KG1 (cell line): ENCODE results near the gene PARD6B.
"Not testable (repeated sequence)": the region's sequence is repeated elsewhere in the genome, so short reads cannot be mapped to it uniquely, and the experiment has no call there.

ENCODE experiments used
- DNase-seq: peaks from one replicate; lab custom pipeline; 2025; lab: John Stamatoyannopoulos, UW

Gene PARD6B

DNA sequence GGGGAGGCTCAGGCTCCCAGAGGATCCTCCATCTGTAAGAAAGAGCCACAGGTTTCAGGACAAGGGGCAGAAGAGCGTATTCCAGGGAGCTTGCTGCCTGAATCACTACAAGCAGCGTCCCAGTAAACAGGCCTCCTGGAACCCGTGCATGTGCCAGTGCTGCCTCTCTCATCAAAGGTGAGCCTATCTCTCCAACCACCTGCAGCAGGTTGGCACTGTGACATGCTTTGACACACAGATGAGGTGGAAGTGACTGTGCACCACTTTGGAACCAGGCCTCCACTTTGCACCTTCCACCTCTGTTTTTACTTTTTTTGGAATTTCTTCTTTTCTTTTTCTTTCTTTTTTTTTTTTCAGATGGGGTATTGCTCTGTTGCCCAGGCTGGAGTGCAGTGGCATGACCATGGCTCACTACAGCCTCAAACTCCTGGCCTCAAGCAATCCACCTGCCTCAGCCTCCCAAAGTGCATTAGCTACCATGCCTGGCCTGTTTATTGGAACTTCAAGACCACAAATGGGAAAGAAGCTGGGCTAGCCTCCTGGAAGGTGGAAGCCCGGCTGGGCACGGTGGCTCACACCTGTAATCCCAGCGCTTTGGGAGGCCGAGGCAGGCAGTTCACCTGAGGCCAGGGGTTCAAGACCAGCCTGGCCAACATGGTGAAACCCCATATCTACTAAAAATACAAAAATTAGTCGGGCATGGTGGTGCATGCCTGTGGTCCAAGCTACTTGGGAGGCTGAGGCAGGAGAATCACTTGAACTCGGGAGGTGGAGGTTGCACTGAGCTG, 27.5 kb upstream of the PARD6B start:
- DNase-seq, result not testable (repeated sequence)

DNA sequence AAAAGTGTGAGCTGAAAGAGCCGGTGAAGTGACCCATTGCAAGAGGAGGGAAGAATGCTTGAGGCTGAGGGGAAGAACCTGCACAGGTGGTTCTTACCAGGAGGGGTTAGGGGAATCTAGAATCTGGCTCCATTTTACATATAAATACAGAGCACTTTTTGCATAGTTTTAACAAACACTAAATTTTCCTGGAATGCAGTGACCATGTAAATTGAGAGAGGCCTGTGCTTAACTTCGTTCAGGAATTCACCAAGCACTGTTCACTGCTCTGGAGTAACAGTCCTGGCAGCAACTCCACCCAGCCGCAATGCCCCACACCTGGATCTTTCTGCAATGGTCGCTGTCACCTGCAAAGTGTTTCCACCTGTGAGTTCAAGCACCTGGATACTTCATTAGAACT, 26.9 kb upstream of the PARD6B start:
- no peak for DNase-seq

DNA sequence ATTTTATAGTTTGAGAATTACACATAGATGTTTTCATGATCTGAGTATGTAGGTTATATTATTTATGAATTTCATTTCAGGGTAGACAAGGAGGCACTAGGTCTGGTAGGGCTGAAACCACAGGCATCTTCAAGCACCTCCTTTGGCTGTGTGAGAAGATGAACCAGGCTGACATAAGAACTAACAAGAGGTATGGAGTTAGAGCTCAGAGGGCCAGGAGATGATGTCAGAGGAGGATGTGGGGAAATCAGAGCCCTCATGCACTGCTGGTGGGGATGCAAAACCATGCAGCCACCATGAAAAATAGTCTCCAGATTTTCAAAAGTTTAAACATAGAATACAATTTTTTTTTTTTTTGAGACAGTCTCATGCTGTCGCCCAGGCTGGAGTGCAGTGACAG, 26.4 kb upstream of the PARD6B start:
- DNase-seq, result no peak

DNA sequence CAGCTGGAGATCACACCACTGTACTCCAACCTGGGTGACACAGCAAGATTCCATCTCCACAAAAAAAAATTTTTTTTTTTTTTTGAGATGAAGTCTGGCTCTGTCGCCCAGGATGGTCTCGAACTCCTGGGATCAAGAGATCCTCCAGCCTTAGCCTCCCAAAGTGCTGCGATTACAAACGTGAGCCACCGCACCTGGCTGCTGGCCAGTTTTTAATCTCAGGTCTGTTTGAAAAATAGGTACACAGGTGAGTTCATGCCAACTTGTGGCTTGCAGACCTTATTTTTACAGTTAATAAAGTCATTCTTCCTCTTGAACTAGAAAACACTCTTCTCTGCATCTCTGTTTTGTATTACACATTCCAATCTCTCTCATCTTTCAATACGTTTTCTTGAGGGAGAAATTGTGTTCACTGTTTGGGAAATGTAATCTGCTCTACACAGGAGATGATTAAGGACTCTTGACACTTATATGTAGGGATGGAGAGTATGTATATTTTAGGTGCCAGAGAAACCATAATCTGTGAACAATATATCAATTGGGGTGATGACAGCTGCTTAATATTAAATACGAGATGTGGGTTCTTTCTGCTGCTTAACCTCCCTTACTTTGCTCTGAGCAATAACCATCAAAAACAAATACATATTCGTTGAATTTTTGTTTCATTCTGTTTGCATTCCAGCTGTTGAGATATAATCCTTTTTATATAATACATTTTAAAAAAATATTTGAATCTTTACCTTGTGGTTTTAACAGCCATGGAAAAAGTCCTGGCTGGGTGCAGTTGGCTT, 22.3 kb upstream of the PARD6B start:
- no peak for DNase-seq

DNA sequence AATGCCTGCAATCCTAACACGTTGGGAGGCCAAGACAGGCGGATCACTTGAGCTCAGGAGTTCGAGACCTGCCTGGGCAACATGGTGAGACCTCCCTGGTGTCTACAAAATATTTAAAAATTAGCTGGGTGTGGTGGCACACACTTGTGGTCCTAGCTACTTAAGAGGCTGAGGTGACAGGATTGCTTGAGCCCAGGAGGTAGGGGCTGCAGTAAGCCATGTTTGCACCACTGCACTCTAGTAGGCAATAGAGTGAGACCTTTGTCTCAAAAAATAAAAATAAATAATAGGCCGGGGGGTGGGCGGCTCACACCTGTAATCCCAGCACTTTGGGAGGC, 21.8 kb upstream of the PARD6B start:
- no peak for DNase-seq

DNA sequence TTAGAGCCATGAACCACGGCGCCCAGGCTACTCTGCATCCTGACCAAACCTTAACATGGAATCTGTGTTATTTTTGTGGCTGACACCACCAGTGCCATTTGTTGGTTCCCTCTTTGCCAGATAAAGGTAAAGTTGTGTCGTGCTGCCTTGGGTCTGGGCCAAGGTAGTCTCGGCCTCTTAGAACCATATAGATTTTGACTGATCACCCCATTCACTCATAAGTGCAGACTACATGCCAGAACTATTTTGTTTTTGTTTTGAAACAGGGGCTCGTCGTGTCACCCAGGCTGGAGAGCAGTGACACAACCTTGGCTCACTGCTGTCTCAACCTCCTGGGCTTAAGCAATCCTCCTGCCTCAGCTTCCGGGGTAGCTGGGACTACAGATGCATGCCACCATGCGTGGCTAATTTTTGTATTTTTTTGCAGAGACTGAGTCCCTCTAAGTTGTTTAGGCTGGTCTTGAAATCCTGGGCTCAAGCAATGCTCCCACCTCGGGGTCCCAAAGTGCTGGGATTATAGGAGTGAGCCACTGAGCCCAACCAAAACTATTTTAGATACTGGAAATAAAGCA, 20.8 kb upstream of the PARD6B start:
- DNase-seq, result no peak

DNA sequence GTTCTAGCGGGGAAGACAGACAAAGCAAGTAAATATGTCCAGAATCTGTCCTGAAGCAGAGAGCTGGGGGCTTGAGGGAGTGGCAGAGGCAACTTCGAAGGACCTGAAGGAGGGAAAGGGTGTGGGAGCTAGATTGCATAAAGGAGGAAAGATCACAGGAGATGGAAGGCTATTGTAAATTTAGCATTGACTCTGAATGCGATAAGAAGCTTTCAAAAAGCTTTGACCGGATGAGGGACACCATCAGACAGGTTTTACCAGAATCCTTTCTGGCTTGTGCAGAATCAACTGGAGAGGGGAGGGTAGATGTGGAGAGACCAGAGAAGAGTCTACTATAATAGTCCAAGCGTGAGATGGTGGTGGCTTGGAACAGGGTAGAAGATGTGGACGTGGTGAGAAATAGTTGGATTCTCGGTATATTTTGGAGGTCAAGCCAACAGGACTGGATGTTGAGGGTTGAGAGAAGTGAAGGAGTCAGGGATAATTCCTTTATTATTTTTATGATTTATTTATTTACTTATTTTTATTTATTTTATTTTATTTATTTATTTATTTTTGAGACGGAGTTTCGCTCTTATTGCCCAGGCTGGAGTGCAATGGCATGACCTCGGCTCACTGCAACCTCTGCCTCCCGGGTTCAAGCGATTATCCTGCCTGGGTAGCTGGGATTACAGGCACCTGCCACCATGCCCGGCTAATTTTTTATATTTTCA, 20.1 kb upstream of the PARD6B start:
- no peak for DNase-seq

DNA sequence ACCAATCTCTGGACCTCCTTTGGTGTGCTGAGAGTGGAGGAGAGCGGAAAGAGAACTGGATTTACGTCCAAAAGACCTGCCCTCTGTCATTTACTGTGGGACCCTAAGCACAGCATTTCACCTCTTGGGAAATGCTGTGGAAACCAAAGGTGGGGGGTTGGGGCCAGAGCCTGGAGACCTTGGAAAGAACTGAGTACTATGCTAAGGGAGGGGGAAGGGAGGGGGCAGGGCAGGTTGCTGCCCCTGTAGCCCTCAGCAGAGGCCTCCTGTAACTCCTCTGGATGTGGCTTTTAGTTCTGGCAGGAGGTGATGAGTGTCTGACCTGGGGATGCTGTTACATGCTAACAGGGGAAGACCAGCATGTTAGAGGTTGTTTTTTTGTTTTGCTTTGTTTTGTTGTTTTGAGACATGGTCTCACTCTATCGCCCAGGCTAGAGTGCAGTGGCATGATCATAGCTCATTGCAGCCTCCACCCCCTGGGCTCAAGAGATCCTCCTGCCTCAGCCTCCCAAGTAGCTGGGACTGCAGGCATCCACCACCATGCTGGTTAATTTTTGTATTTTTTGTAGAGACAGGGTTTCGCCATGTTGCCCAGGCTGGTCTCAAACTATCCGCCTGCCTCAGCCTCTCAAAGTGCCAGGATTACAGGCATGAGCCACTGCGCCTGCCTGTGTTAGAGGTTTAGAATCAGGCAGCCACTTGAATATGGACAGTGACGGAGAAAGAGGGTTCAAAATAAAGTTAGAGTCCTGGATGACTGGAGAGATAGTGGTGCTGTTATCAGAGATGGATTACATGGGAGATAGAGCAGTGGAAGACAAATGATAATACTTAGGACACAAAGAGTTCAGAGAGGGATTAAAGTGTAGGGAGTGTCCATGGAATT, 18.4 kb upstream of the PARD6B start:
- no peak for DNase-seq

DNA sequence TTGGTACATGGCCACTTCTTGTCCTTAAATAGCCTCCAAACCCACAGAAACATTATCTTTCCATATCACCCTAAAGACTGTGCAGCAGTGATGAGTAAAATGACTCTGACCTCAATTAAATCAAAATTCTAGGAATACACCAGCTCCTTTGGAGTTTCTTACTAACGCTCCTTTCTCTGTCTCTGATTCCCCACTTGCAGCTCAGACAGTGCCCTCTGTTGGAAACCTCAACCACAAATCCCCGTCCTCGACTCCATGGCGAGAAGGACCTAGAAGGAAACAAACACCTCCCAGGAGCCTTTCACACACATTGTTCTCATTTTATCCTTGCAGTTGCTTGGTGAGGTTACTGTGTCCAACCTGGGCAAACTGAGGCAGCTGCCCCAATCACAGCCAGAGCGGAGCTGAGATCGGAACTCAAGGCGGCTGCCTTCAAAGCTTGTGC, 17.7 kb upstream of the PARD6B start:
- no peak for DNase-seq

DNA sequence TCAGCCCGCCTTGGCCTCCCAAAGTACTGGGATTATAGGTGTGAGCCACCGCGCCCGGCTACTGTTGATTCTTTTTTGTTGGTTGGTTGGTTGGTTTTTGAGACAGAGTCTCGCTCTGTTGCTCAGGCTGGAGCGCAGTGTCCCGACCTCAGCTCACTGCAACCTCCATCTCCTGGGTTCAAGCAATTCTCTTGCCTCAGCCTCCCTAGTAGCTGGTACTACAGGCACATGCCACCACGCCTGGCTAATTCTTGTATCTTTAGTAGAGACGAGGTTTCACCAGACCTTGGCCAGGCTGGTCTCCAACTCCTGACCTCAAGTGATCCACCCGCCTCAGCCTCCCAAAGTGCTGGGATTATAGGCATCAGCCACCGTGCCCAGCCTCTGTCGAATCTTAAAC, 17.0 kb upstream of the PARD6B start:
- not testable (repeated sequence) for DNase-seq

DNA sequence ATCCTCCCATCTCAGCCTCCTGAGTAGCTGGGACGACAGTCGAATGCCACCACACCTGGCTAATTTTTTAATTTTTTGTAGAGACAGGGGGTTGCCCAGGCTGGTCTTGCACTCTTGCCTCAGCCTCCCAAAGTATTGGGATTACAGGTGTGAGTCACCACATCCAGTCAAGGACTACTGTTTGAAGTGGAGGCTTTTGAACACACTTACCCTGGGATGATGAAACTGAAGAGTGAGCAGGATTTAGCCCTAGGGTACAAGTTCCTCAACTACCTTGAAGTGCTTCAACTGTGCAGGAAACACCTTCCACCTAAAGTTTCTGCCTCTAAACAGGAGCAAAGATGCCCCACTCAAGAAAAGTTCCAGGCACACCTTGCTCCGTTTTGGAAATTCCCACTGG, 15.7 kb upstream of the PARD6B start:
- DNase-seq, result no peak

DNA sequence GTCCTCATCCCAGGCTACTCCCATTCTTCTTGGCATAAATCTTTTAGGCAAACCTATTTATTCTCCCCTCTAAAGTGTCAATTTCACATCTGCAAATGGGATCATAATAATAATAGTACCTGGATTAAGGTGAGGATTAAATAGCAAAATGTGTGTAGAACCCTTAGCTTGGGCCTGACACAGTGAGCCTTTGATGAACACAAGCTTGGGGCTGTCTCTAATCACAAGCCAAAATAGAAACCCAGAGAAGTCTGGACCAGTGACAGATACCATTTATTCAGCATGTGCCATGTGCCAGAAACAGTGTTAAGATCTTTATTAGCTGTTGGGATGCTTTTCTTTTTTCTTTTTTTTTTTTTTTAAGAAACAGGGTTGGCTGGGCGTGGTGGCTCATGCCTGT, 14.9 kb upstream of the PARD6B start:
- no peak for DNase-seq

DNA sequence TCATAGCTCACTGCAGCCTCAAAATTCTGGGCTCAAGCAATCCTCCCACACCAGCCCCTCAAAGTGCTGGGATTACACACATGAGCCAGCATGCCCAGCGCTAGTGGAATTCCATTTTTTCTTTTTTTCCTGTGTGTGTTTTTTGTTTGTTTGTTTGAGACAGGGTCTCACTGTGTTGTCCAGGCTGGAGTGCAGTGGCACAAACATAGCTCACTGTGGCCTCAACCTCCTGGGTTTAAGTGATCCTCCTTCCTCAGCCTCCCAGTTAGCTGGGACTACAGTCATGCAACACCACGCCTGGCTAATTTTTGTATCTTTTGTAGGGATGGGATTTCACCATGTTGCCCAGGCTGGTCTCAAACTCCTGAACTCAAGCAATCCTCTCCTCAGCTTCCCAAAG, 14.1 kb upstream of the PARD6B start:
- DNase-seq, result no peak

DNA sequence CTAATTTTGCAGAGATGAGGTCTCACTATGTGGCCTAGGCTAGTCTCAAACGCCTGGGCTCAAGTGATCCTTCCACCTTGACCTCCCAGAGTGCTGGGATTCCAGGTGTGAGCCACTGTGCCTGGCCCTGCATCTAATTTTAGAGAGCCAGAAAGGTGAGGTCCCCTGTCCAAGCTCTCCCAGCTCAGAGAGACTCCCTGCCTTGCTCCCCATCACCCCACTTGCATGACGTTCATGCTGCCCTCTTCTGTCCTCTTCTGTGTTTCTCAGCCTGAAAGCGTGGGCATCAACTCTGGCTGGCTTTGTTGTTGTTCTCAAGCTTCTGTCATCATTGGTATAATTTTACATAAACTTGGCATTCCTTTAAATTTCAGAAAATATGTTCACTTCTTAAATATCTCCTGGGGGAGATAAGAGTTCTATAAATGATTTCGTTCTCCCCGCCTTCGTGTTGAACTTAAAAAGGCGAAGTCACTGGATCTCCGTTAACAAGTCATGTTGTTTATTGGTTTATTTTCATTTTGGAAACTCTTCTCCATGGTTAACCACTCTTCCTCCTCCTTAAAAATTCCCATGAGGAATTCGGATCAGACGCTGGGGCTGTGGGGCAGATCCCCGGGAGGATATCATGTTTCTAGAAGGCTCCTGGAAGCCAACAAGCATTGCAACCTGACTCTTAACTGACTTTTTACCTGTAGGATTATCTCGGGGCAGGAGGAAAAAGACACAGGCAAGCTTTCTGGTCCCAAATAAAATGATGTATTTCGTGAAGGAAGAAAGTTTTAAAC, 13.2 kb upstream of the PARD6B start:
- no peak for DNase-seq

DNA sequence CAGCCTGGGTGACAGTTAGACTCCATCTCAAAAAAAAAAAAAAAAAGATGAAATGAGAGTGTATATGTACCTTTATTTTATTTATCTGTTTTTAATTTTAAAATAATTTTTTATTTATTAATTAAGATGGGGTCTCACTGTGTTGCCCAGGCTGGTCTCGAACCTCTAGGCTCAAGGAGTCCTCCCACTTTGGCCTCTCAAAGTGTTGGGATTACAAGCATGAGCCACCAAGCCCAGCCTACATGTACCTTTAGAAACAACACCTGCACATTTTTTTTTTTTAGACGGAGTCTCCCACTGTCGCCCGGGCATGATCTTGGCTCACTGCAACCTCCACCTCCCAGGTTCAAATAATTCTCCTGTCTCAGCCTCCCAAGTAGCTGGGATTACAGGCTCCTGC, 12.1 kb upstream of the PARD6B start:
- no peak for DNase-seq

DNA sequence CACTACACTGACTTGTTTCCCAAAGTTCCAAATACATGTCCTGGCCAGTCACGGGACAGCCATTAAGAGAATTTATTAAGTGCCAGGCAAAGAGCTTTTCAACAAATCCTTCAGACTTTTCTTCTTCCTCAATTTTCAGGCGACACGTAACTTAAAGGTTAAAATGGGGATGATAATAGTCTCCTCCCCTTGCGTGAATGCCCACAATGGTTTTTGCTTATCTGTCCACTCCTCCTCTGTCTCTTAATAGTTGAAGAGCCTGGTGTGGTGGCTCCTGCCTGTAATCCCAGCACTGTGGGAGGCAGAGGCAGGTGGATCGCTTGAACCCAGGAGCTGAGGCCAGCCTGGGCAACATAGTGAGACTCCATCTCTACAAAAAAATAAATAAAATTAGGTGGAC, 11.4 kb upstream of the PARD6B start:
- DNase-seq, result no peak

DNA sequence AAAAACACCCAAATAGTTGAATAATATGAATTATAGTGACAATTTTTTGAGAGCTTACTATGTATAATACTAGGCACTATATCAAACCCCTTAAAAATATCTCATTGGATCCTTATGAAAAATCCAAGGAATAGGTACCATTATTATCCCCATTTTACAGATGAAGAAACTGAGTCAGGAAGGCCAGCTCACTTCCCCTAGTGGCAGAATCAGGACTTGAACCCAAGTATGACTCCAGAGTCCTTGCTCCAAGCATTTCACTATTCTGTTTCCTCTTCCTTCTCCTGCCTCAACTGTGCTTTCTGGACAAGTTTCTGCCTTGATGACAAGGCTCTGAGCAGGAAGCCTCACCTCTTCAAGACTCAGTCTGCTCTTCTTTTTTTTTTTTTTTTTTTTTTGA, 10.8 kb upstream of the PARD6B start:
- no peak for DNase-seq

DNA sequence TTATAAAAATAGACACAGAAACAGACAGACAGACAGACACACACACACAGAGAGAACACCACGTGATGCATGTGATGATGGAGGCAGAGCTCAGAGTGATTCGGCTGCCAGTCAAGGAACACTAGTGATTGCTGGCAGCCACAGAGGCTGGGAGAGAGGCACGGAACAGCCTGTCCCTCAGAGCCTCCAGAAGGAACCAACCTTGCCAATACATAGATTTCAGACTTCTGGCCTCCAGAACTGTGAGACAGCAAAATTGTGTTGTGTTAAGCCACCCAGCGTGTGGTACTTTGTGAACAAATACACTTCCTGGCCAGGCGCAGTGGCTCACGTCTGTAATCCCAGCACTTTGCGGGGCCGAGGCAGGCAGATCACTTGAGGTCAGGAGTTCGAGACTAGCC, 9.5 kb upstream of the PARD6B start:
- DNase-seq, result no peak

DNA sequence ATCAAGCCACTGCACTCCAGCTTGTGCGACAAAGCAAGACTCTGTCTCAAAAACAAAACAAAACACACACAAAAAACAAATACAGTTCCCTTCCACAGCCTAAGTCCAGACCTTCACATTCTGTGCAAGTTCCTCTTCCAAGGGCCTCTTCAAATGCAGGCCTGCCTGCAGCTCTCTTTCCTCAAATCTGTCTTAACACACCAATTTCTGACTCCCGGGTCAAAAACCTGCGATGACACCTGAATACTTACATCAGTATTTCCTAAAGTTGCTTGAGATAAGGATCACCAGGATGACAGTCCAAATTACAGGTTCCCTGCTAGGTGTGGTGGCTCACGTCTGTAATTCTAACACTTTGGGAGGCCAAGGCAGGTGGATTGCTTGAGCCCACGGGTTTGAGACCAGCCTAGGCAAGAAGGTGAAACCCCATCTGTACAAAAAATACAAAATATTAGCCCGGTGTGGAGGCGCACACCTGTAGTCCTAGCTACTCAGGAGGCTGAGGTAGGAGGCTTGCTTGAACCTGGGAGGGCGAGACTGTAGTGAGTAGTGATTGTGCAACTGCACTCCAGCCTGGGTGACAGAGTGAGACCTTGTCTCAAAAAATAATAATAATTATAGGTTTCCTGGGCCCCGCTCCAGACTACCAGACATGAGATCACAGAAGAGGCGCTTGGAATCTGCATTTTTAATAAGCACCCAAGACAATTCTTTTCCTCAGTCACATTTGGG, 8.8 kb upstream of the PARD6B start:
- no peak for DNase-seq

DNA sequence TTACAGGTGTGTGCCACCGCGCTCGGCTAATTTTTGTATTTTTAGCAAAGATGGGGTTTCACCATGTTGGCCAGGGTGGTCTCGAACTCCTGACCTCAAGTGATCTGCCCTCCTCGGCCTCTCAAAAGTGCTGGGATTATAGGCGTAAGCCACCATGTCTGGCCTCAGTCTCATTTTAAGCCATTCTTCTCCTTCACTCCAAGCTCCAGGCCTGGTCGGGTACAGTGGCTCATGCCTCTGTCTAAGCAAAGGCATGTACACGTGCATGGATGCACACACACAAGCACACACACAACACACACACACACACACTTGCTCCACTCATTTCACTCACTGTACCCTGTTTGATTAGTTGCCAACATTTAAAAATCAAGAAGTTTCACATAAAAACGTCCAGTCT, 7.7 kb upstream of the PARD6B start:
- no peak for DNase-seq
